ENCODE data around the gene TICAM1.

DNA sequence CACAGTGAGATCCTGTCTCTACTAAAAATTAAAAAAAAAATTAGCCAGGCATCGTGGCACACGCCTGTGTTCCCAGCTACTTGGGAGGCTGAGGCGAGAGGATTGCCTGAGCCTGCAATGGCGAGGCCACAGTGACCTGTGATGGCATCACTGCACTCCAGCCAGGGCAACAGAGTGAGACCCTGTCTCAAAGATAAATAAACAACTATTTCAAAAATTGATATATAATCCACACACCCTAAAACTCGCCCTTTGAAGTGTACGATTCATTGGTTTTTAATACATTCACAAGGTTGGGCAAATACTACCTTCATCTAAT is 12.1 kb upstream of the TICAM1 start:
- no peak for TF ChIP-seq EZH2 (IDR thresholded peaks at IDR 0.05; ENCODE audit: low read length, unreplicated experiment)
- TF ChIP-seq, protein P1, sequence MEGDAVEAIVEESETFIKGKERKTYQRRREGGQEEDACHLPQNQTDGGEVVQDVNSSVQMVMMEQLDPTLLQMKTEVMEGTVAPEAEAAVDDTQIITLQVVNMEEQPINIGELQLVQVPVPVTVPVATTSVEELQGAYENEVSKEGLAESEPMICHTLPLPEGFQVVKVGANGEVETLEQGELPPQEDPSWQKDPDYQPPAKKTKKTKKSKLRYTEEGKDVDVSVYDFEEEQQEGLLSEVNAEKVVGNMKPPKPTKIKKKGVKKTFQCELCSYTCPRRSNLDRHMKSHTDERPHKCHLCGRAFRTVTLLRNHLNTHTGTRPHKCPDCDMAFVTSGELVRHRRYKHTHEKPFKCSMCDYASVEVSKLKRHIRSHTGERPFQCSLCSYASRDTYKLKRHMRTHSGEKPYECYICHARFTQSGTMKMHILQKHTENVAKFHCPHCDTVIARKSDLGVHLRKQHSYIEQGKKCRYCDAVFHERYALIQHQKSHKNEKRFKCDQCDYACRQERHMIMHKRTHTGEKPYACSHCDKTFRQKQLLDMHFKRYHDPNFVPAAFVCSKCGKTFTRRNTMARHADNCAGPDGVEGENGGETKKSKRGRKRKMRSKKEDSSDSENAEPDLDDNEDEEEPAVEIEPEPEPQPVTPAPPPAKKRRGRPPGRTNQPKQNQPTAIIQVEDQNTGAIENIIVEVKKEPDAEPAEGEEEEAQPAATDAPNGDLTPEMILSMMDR (conservative IDR thresholded peaks at IDR 0.05; ENCODE audit: low read depth, low read length): no peak

Data from PC-3 (cell line).